GM19240 (cell line): ENCODE data around the gene PNKD.
A peak's percentile ranks its signal among the peaks of the same experiment; 100 is the strongest.

Experiments
- DNase-seq: peaks from one replicate; pipeline ENCODE4 v3.0.0; 2011; ENCODE audit warnings: low spot score; ENCODE audit not compliant: insufficient read length

PNKD gene

DNA sequence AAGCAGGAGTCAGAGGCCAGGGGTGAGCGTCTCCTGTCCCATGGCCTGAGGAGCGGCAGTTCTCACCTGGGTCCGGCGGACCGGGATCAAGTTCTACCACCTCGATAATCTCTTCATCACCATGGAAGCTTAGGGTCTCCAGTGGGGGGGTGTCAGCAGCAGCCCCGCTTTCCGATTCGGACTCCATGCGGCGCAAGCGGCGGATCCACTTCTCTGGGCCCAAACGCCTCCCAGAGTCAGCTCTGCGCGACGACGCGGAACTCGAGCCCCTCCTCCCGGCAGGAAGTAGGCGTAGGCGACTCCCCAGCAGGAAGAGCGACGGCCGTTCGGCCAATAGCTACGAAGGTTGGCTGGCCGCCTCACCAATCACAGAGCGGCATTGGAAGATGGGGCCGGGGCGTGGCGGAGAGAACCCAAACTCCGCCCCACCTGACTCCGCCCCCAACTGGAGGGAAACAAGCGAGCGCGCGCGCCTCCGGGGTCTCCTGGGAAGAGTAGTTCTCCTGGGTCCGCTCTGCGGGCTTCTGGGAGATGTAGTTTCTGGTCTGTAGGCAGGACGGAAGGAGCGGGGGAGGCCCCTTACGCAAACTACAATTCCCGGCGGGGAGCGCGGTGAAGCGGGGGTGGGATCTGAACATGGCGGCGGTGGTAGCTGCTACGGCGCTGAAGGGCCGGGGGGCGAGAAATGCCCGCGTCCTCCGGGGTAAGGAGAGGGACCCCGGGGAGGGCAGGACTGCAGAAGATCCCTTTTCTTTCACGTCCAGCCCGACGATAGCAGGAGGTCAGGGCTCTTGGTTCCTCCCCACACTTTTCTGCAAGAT, at the start of gene PNKD, which contains the start of gene AAMP:
Gene PNKD, plus strand, starts transcription at position 620 of the 821 bp plus-strand sequence. Its CDS starts 17 bp downstream, at position 637.
Gene AAMP, minus strand, starts transcription at position 238 of the 821 bp plus-strand sequence. Its CDS starts 51 bp downstream, at position 187.
- DNase-seq, result peak; percentile 99

- DNase-seq, result no peak
Observed at GRCh38 chr2:218221000-218221399, 49.3 kb upstream of the PNKD start.

DNA sequence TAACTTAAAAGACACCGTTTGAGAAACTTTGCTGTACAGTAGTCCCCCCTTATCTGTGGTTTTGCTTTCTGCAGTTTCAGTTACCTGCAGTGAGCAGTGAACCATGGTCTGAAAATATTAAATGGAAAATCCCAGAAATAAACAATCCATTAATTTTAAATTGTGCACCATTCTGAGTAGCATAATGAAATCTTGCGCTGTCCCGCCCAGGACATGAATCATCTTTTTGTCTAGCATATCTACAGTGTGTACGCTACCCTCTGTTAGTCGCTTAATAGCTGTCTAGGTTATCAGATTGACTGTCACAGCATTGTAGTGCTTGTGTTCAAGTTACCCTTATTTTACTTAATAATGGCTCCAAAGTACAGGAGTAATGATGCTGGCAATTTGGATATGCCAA, 47.3 kb upstream of the PNKD start:
- no peak for DNase-seq

GRCh38 chr2:218224186-218224585, 46.1 kb upstream of the PNKD start:
- no peak for DNase-seq

GRCh38 chr2:218226903-218227302, 43.4 kb upstream of the PNKD start:
- DNase-seq, result no peak

DNA sequence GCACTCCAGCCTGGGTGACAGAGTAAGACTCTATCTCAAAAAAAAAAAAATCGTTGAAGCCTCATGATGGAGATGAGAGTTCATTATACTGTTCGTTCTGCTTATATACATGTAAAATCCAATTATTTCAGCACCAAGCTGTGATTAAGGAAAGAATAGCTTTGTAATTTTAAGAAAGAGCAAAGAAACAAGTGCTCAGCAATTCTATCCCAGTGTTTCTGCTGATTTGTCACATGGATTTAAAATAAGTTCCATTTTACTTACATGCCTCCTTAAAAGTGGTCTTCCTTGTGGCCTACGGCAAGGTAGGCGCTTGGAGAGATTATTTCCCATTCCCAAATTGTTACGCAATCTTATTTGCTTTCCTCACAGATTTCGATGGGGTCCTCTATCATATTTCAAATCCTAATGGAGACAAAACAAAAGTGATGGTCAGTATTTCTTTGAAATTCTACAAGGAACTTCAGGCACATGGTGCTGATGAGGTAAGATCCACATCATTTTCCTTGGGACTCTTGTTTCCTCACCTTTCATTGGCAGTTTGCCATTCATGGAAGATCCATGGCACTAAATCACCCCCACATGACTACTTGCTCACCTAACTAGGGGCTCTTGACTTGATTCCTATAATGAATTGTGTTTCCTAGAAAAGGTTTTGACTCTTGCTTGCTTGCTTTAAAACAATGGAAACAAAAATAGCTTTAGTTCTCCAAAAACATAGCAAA, 41.8 kb upstream of the PNKD start:
- DNase-seq, result no peak

GRCh38 chr2:218229239-218229638, 41.1 kb upstream of the PNKD start:
- DNase-seq, result peak; percentile 16

- no peak for DNase-seq
Observed at GRCh38 chr2:218229851-218230250, 40.5 kb upstream of the PNKD start.

- DNase-seq, result peak; percentile 9
Observed at GRCh38 chr2:218230882-218231281, 39.4 kb upstream of the PNKD start.

DNA sequence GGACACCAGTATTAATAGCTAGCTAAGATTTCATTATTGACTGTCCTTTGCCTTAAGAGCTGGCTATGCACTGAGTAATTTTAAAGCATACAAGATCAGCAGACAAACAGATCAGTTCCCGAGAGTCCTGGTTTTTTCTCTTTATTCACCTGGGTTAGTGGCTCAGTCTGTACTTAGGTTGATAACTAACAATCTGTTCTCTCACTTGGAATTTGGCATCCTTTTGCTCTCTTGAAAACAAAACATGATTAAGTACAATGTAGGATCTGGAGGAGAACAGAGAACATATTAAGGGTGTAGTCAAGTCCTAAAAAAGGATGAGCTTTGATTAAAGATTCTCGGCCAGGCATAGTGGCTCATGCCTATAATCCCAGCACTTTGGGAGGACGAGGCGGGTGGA, 36.8 kb upstream of the PNKD start:
- DNase-seq, result no peak

DNA sequence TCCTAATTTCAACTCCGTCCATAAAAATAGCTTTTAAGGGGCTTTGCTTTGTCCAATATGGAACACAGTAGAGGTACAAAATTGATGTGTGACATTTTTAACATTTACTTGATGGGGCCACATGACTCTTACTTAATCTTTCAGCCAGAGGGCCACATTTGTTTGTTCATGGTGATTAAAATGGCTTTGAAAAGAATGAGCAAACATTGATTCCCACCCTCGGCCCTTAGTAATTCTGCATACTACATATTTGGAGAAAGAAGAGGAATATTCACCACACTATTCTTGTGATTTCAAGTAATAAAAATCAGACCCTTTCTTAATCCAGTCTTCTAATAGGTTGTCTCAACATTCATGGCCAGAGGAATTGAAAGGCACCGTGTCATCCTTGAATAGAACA, 35.8 kb upstream of the PNKD start:
- no peak for DNase-seq

- no peak for DNase-seq
Observed at GRCh38 chr2:218235017-218235416, 35.3 kb upstream of the PNKD start.

DNA sequence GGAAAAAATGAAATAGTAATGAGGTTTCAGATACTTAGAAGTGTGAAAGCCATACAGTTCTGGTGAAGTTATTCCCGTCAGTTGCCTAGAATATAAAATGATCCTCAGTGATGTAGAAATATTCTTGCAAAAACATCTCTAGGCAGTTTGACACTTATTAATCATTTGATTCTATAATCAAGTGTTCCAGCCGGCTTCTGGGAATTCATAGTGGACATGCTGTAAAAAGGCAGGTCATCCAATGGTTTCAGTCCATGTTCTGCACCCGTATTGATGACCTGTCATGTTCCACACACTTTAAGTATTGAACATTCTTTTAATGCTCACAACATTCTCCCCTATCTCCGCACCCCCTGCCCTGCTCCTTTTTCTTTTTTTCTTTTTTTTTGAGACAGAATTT, 33.5 kb upstream of the PNKD start:
- DNase-seq, result no peak

GRCh38 chr2:218238887-218239286, 31.4 kb upstream of the PNKD start:
- no peak for DNase-seq

- DNase-seq, result no peak
Observed at GRCh38 chr2:218244204-218244603, 26.1 kb upstream of the PNKD start.

GRCh38 chr2:218244665-218245064, 25.7 kb upstream of the PNKD start:
- no peak for DNase-seq

GRCh38 chr2:218245214-218245613, 25.1 kb upstream of the PNKD start:
- DNase-seq, result no peak

DNA sequence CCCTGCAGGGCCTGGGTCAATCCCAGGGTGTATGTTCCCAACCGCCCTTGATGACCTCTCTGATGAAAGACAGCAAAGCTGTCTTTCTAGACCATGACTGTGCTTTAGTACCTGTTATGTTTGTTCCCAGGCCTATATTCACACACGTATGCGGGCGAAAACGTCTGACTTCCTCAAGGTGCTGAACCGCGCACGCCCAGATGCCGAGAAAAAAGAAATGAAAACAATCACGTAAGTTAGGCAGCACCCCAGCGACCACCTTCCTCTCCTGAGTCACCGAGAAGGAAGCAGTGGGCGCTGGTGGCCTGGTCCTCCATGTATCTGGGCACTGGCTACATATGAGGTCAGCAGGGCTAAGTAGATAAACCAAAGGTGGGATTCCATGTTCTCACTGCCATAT, 20.6 kb upstream of the PNKD start:
- no peak for DNase-seq

DNA sequence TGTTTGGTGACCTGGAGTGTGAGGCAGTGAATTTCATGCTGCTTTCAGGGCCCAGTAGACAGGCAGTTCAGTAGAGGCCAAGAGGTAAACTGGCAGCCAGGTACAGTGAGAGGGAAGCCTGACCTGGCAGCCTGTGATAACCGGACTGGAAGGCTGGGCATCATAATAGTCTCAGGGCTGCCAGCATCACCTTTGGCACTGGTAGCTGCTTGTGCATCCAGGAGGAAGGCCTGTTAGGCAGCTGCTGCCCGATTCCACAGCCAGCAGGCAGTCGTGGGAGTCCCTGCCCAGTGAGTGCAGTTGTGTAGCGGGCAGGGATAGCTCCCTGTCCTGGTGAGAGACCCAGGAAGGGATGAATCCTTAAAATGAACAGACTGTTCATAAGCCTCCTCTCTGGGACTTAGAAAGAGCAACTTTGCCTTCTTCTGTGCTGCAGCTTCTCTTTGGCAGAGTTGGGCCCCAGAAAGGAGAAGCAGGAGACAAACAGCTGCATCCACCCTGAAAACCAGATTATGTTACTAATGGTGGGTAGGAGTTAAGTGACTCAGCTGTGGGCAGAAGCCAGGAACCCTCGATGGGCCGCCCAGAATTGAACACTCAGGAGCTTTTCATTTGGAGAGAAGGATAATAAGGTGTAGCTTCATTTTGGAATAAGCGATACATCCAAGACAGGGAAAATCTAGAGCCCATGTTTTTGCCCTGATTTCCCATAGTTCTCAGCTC, 17.6 kb upstream of the PNKD start:
- DNase-seq, result no peak

GRCh38 chr2:218253232-218253625, 17.1 kb upstream of the PNKD start:
- DNase-seq, result no peak

- no peak for DNase-seq
Observed at GRCh38 chr2:218255446-218255845, 14.9 kb upstream of the PNKD start.
